Natural killer cell treated with Interleukin-12 subunit alpha and Interleukin-12 subunit beta and Interleukin-15 and Interleukin-18, amount 100 ng/mL, for 72 hours (primary cell): Measurements from ENCODE around the gene LMO1. TPM values are rescaled to one million over a fixed set of nuclear protein-coding genes. Genes with fewer than 3 reads are reported as not detected.

Source experiments
- ATAC-seq, 2 donors: fragments of 150-1000 bp; cut with Tn5 transposase in 1 of 2; sonication (Bioruptor Pico), chemical (Tn5 transposase) in 1 of 2; 2 replicates each; pipeline ENCODE4 v1.10.0; 2021
- DNase-seq: peaks from one replicate; pipeline ENCODE4 v3.0.0; 2022; ENCODE audit warnings: low spot score
- H3K27ac Mint-ChIP-seq, 2 donors: 1 replicate in 1 of 2; 2 replicates in 1 of 2; pipeline ENCODE4 v1.8.0; 2022; ENCODE audit warnings: mixed read lengths in 2 of 2, mild to moderate bottlenecking in 1 of 2, moderate library complexity in 1 of 2
- H3K27me3 Mint-ChIP-seq, 2 donors: 1 replicate in 1 of 2; 2 replicates in 1 of 2; pipeline ENCODE4 v1.8.0; 2022; ENCODE audit warnings: mixed read lengths in 2 of 2
- H3K36me3 Mint-ChIP-seq: one replicate; pipeline ENCODE4 v1.8.0; 2022; ENCODE audit warnings: mixed read lengths
- H3K4me1 Mint-ChIP-seq, 2 donors: 1 replicate in 1 of 2; 2 replicates in 1 of 2; pipeline ENCODE4 v1.8.0; 2022; ENCODE audit warnings: low read depth in 2 of 2, mixed read lengths in 2 of 2, mild to moderate bottlenecking in 1 of 2
- H3K4me3 Mint-ChIP-seq: one replicate; pipeline ENCODE4 v1.8.0; 2022; ENCODE audit warnings: mixed read lengths
- H3K9me3 Mint-ChIP-seq: 2 replicates; pipeline ENCODE4 v1.8.0; 2022; ENCODE audit warnings: mixed read lengths
- total RNA-seq, 2 donors: library from RNA; stranded (reverse); gene quantifications; one replicate each; pipeline ENCODE4 v1.2.3, GENCODE V29; 2022

LMO1 gene
- total RNA-seq, 2 donors from 2014 or later = not detected

DNA sequence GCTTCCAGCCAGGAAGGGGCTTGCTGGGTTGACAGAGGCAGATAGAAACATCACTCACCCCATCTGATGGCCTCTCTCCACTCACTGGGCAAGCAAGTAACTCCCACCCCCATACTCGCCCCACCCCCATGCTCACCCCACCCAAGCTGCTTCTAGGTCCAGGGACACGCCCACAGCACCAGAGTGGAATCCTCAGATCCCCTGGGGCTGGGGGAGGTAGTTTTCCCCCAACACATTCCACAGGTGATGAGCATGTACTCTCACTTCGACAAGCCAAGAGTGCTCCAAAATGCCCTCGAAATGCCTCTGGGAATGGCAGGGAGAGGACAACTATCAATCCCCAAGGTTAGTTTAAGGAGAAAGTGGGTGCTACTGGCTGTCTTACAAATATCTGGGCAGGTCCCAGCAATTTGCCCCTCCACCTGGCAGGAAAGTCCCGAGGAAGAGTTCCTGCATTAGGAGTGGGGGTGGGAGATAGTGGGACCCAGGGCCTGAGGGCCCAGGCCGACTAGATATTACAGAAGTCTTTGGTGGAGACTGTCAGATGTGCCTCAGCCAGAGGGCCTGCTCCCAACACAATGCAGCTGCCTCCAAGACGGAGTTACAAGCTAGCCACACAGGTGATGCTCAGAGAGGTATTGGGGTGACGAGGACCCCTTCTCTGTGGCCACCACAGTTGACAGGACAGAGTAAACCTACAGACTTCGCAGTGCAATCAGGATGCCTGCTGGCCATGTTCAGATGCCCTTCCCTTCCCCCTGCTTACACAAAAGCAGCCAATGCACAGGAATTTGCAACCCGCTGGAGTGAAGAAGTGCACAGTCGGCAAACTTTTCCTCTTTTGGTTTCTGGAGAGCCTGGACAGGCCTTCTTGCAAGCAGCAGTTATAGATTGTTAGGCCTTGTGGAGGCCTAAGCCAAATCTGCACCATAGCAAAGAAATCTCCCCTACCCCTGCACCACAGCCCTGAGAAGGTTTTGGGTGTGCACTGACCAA, 2.9 kb upstream of the LMO1 start:
- no peak overlapping the region for H3K4me3 Mint-ChIP-seq
- peaks cover 45 to 53% of the 10 kb centered on the region in 2 donors for H3K27me3 Mint-ChIP-seq
- DNase-seq = no peak
- no peak overlapping the region for H3K27ac Mint-ChIP-seq
- no peaks in the 10 kb centered on the region for H3K36me3 Mint-ChIP-seq
- ATAC-seq = no peak
- peaks cover 10 to 14% of the 10 kb centered on the region in 2 donors for H3K4me1 Mint-ChIP-seq
- H3K9me3 Mint-ChIP-seq = no peaks in the 10 kb centered on the region

DNA sequence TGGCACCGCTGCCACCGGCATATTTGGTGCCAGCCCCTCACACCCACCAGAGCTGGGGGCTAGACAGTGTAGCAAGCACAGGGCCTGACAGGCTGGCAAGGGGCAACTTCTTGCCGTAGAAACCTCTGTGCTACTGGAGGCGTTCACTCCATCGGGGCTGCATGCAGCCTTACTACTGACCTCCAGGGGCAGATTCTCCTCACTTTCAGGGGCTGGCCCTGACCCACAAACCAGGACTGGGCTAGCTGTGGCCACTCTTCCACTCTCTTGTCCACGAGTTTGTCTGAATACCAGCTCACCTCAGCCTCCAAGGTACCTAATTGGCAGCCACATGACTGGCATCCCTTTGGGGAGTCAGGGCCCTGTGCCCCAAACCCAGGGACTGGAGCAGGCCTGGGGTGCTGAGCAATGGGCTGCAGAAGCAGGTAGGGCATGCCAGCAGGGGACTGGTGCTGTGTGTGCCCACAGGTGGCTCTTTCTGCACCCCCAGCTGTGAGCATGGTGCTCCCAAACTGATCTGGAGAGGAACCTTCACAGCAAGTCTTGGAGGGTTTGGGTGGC, 2.1 kb upstream of the LMO1 start:
- Mint-ChIP-seq H3K4me1 (peaks cover 10 to 14% of the 10 kb centered on the region in 2 donors), H3K27me3 (peaks cover 38 to 55% of the 10 kb centered on the region in 2 donors), H3K27ac (no peak overlapping the region), H3K36me3 (no peaks in the 10 kb centered on the region), H3K4me3 (no peak overlapping the region), H3K9me3 (no peaks in the 10 kb centered on the region)
- no peak for ATAC-seq
- DNase-seq = no peak

- Mint-ChIP-seq H3K9me3 (no peaks in the 10 kb centered on the region), H3K27ac (no peak overlapping the region), H3K27me3 (peaks cover 21 to 53% of the 10 kb centered on the region in 2 donors), H3K4me1 (peaks cover 10 to 14% of the 10 kb centered on the region in 2 donors), H3K36me3 (no peaks in the 10 kb centered on the region), H3K4me3 (peak overlapping the region; percentile 58)
- ATAC-seq (no peak), DNase-seq (no peak)
Measured at GRCh38 chr11:8263109-8263768, 439 bp downstream of the LMO1 start.

DNA sequence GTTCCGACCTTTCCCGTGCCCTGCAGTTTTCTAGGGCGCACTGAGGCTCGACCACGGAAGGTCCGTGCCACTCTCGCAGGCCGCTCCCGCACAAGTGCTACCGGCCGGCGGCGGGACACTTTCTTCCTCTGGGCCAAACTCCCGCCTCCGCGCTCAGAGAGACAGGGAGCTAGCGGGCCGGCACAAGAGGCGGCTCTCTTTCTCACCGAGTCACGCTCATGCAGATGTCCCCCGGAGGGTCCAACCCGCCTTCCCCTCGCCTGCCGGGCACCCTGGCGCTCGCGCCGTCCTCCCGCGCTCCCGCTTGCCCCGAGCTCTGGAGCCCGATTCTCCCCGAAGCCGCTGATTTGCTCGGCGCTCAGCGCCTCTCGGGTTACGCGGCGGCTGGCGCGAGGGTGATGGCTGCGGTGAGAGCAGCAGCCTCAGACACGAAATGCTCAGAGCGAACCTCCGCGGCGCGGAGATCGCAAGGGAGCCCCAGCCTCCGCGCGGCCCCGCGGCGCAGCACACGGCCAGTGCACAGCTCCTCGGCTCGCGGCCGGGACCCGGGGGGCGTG, 1.0 kb downstream of the LMO1 start:
- peak; percentile 11 to 47 for ATAC-seq

GRCh38 chr11:8261921-8262551, 1.6 kb downstream of the LMO1 start:
- ATAC-seq (no peak), DNase-seq (no peak)
- H3K27ac Mint-ChIP-seq = no peak overlapping the region
- H3K36me3 Mint-ChIP-seq = no peaks in the 10 kb centered on the region
- H3K27me3 Mint-ChIP-seq = peaks cover 21 to 49% of the 10 kb centered on the region in 2 donors
- no peaks in the 10 kb centered on the region for H3K9me3 Mint-ChIP-seq
- H3K4me3 Mint-ChIP-seq = no peak overlapping the region
- peaks cover 10 to 14% of the 10 kb centered on the region in 2 donors for H3K4me1 Mint-ChIP-seq

More for the DNA sequence above, 1.0 kb downstream of the LMO1 start:
- H3K9me3 Mint-ChIP-seq = no peaks in the 10 kb centered on the region
- no peak overlapping the region for H3K4me3 Mint-ChIP-seq
- H3K36me3 Mint-ChIP-seq = no peaks in the 10 kb centered on the region
- H3K27ac Mint-ChIP-seq = no peak overlapping the region
- DNase-seq = no peak
- H3K27me3 Mint-ChIP-seq = peaks cover 21 to 53% of the 10 kb centered on the region in 2 donors
- H3K4me1 Mint-ChIP-seq = peaks cover 10 to 14% of the 10 kb centered on the region in 2 donors

GRCh38 chr11:8261291-8261690, 2.4 kb downstream of the LMO1 start:
- Mint-ChIP-seq H3K27me3 (peaks cover 21 to 47% of the 10 kb centered on the region in 2 donors), H3K27ac (no peak overlapping the region), H3K9me3 (no peaks in the 10 kb centered on the region), H3K4me3 (no peak overlapping the region), H3K4me1 (peaks cover 10 to 14% of the 10 kb centered on the region in 2 donors), H3K36me3 (no peaks in the 10 kb centered on the region)
- DNase-seq (no peak), ATAC-seq (no peak)

- no peak for DNase-seq
- H3K4me3 Mint-ChIP-seq = no peak overlapping the region
- peaks cover 20 to 45% of the 10 kb centered on the region in 2 donors for H3K27me3 Mint-ChIP-seq
- no peak for ATAC-seq
- H3K27ac Mint-ChIP-seq = no peak overlapping the region
- H3K36me3 Mint-ChIP-seq = no peaks in the 10 kb centered on the region
- H3K4me1 Mint-ChIP-seq = peaks cover 10 to 14% of the 10 kb centered on the region in 2 donors
- no peaks in the 10 kb centered on the region for H3K9me3 Mint-ChIP-seq
Measured at GRCh38 chr11:8260202-8260966, 3.3 kb downstream of the LMO1 start.

GRCh38 chr11:8259306-8259959, 4.2 kb downstream of the LMO1 start:
- peaks cover 11 to 38% of the 10 kb centered on the region in 2 donors for H3K27me3 Mint-ChIP-seq
- no peak for DNase-seq

GRCh38 chr11:8258784-8259183, 4.9 kb downstream of the LMO1 start:
- DNase-seq = no peak
- H3K27me3 Mint-ChIP-seq = peaks cover 4 to 31% of the 10 kb centered on the region in 2 donors
- no peaks in the 10 kb centered on the region for H3K9me3 Mint-ChIP-seq
- no peak overlapping the region for H3K4me3 Mint-ChIP-seq
- no peak for ATAC-seq
- H3K4me1 Mint-ChIP-seq = peaks cover 4 to 5% of the 10 kb centered on the region in 2 donors
- H3K27ac Mint-ChIP-seq = no peak overlapping the region
- no peaks in the 10 kb centered on the region for H3K36me3 Mint-ChIP-seq

More at GRCh38 chr11:8259306-8259959, 4.2 kb downstream of the LMO1 start:
- H3K27ac Mint-ChIP-seq = no peak overlapping the region
- ATAC-seq = no peak
- no peak overlapping the region for H3K4me3 Mint-ChIP-seq
- no peaks in the 10 kb centered on the region for H3K36me3 Mint-ChIP-seq
- peaks cover 10 to 11% of the 10 kb centered on the region in 2 donors for H3K4me1 Mint-ChIP-seq
- no peaks in the 10 kb centered on the region for H3K9me3 Mint-ChIP-seq

DNA sequence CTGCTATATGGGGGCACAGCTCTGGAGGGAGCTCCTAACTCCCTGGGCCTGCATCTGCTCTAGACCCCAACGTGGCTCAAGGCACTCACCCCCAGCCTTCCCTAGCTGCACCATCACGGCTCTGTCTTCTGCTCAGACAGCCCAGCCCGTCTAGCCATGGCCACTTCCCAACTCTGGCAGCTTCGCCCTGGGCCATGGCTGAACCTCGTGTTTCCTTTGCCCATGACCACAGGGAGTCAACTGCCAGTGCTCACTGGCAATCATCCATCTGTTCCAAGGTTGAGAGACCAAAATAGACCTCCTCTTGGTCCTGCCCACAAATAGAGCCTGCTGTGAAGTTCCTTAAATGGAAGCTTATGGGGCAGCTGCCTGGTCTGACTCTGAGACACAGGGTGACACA, 5.4 kb downstream of the LMO1 start:
- Mint-ChIP-seq H3K27ac (no peak overlapping the region), H3K27me3 (peaks cover 0 to 26% of the 10 kb centered on the region in 2 donors), H3K4me3 (no peak overlapping the region), H3K4me1 (no peaks in the 10 kb centered on the region), H3K9me3 (no peaks in the 10 kb centered on the region), H3K36me3 (no peaks in the 10 kb centered on the region)
- DNase-seq (no peak), ATAC-seq (no peak)

GRCh38 chr11:8257003-8257664, 6.5 kb downstream of the LMO1 start:
- no peak overlapping the region for H3K4me3 Mint-ChIP-seq
- ATAC-seq (peak in 1 of 2 donors; percentile 21), DNase-seq (no peak)
- H3K36me3 Mint-ChIP-seq = no peaks in the 10 kb centered on the region
- no peaks in the 10 kb centered on the region for H3K4me1 Mint-ChIP-seq
- no peaks in the 10 kb centered on the region for H3K9me3 Mint-ChIP-seq
- H3K27me3 Mint-ChIP-seq = peaks cover 0 to 26% of the 10 kb centered on the region in 2 donors
- no peak overlapping the region for H3K27ac Mint-ChIP-seq
